H1 (cell line): Measurements from ENCODE around the gene ZGRF1. TPM values are rescaled to one million over a fixed set of nuclear protein-coding genes. Genes with fewer than 3 reads are reported as not detected.

ENCODE experiments used
- CTCF ChIA-PET: fragments of 300-600 bp; sonication (Branson Sonifier 250); formaldehyde crosslinking; loops from one replicate; lab custom pipeline; 2021; ENCODE audit not compliant: partially characterized antibody; lab: Charles Lee
- POLR2A ChIA-PET: fragments of 300-600 bp; sonication (Branson Sonifier 250); formaldehyde crosslinking; loops from one replicate; lab custom pipeline; 2021; ENCODE audit warnings: inconsistent platforms; ENCODE audit not compliant: partially characterized antibody; lab: Charles Lee
- DNase-seq, 2 experiments: peaks; one replicate each; pipeline versions ENCODE4 v3.0.0 to v3.0.0-alpha.2; 2010 to 2022; ENCODE audit warnings: low spot score in 2 of 2, low read depth in 1 of 2, mixed read lengths in 1 of 2
- FAIRE-seq: peaks from 2 replicates; lab custom pipeline; 2011; peaks lifted over from hg19 to GRCh38; lab: Jason Lieb, UNC
- H2AFZ ChIP-seq: 2 replicates; pipeline ENCODE4 v1.8.1; 2012; ENCODE audit warnings: low read length, inconsistent platforms
- H2AK5ac ChIP-seq: 2 replicates; pipeline ENCODE4 v1.6.1; 2013; ENCODE audit warnings: low read depth, low read length
- H2BK120ac ChIP-seq: replicated peaks from 2 replicates; pipeline ENCODE3; 2013; ENCODE audit warnings: low read depth, low read length, inconsistent platforms
- H2BK12ac ChIP-seq: 2 replicates; pipeline ENCODE4 v1.6.1; 2013; ENCODE audit warnings: low read depth, low read length
- H2BK15ac ChIP-seq: 2 replicates; pipeline ENCODE4 v1.6.1; 2013; ENCODE audit warnings: low read length
- H2BK20ac ChIP-seq: 2 replicates; pipeline ENCODE4 v1.6.1; 2013; ENCODE audit warnings: low read length
- H2BK5ac ChIP-seq: 2 replicates; pipeline ENCODE4 v1.6.1; 2013; ENCODE audit warnings: low read depth, low read length
- H3K14ac ChIP-seq: 2 replicates; pipeline ENCODE4 v1.6.1; 2013; ENCODE audit warnings: inconsistent platforms; ENCODE audit not compliant: insufficient read length
- H3K18ac ChIP-seq: 2 replicates; pipeline ENCODE4 v1.6.1; 2013; ENCODE audit warnings: low read length; ENCODE audit errors: extremely low read depth
- H3K23ac ChIP-seq: 2 replicates; pipeline ENCODE4 v1.6.1; 2013; ENCODE audit warnings: inconsistent platforms; ENCODE audit not compliant: insufficient read length
- H3K23me2 ChIP-seq: 2 replicates; pipeline ENCODE4 v1.6.1; 2013; ENCODE audit warnings: low read depth, low read length
- H3K27ac ChIP-seq: 2 replicates; pipeline ENCODE4 v1.6.1; 2011; ENCODE audit warnings: low read depth, low read length, inconsistent platforms
- H3K27me3 ChIP-seq, 4 experiments: replicated peaks in 1 of 4; 1 replicate in 1 of 4; 2 replicates in 3 of 4; pipeline versions ENCODE4 v1.6.1 to v1.8.1; 2011 to 2013; ENCODE audit warnings: low read length in 3 of 4, mild to moderate bottlenecking in 3 of 4, inconsistent platforms in 2 of 4, mixed read lengths in 2 of 4, moderate library complexity in 1 of 4; ENCODE audit not compliant: control insufficient read depth in 3 of 4, insufficient read depth in 3 of 4; ENCODE audit errors: extremely low read depth in 1 of 4
- H3K36me3 ChIP-seq, 4 experiments: 2 replicates each; pipeline versions ENCODE4 v1.6.1 to v1.8.1; 2011 to 2013; ENCODE audit warnings: mild to moderate bottlenecking in 4 of 4, low read length in 3 of 4, moderate library complexity in 2 of 4, control low read depth in 1 of 4, inconsistent platforms in 1 of 4; ENCODE audit not compliant: insufficient read depth in 4 of 4, control insufficient read depth in 2 of 4
- H3K4ac ChIP-seq: replicated peaks from 2 replicates; pipeline ENCODE3; 2013; ENCODE audit warnings: low read length, low read depth, mixed read lengths, inconsistent platforms; ENCODE audit not compliant: insufficient read length
- H3K4me1 ChIP-seq, 4 experiments: replicated peaks in 1 of 4; 1 replicate in 1 of 4; 2 replicates in 3 of 4; pipeline versions ENCODE4 v1.6.1 to v1.8.1; 2011 to 2013; ENCODE audit warnings: low read length in 3 of 4, inconsistent platforms in 2 of 4, mixed read lengths in 1 of 4; ENCODE audit not compliant: insufficient read depth in 4 of 4, control insufficient read depth in 3 of 4
- H3K4me2 ChIP-seq, 2 experiments: 2 replicates each; pipeline versions ENCODE4 v1.6.1 to v1.8.1; 2011 to 2013; ENCODE audit warnings: low read depth in 2 of 2, low read length in 2 of 2, control low read depth in 1 of 2, inconsistent platforms in 1 of 2, mild to moderate bottlenecking in 1 of 2; ENCODE audit not compliant: insufficient read depth in 1 of 2
- H3K4me3 ChIP-seq, 4 experiments: fragments of 200-600, 300-600 bp in 1 of 4; sonication (generic), shearing (Covaris generic), sonication (Bioruptor Twin) in 1 of 4; 2 replicates each; pipeline versions ENCODE4 v1.5.1 to v1.8.1; 2011 to 2016; ENCODE audit warnings: low read length in 4 of 4, low read depth in 3 of 4, control low read depth in 2 of 4, inconsistent platforms in 2 of 4, mild to moderate bottlenecking in 2 of 4, mixed read lengths in 1 of 4, moderate library complexity in 1 of 4; ENCODE audit not compliant: insufficient read depth in 2 of 4; ENCODE audit errors: extremely low read depth in 1 of 4
- H3K56ac ChIP-seq: replicated peaks from 2 replicates; pipeline ENCODE3; 2013; ENCODE audit warnings: low read depth, mild to moderate bottlenecking, mixed read lengths, low read length, inconsistent platforms; ENCODE audit not compliant: insufficient read length
- H3K79me1 ChIP-seq: 2 replicates; pipeline ENCODE4 v1.6.1; 2013; ENCODE audit warnings: low read depth, low read length, control low read depth
- H3K79me2 ChIP-seq, 2 experiments: 2 replicates each; pipeline versions ENCODE4 v1.6.1 to v1.8.1; 2012 to 2013; ENCODE audit warnings: low read length in 2 of 2, mild to moderate bottlenecking in 2 of 2, inconsistent platforms in 1 of 2; ENCODE audit not compliant: insufficient read depth in 2 of 2, control insufficient read depth in 1 of 2
- H3K9ac ChIP-seq, 4 experiments: replicated peaks in 1 of 4; 1 replicate in 1 of 4; 2 replicates in 3 of 4; pipeline versions ENCODE4 v1.6.1 to v1.8.1; 2011 to 2013; ENCODE audit warnings: low read depth in 3 of 4, low read length in 3 of 4, control low read depth in 2 of 4, mild to moderate bottlenecking in 2 of 4, moderate library complexity in 2 of 4, inconsistent platforms in 1 of 4; ENCODE audit errors: extremely low read depth in 1 of 4
- H3K9me3 ChIP-seq, 2 experiments: 2 replicates each; pipeline versions ENCODE4 v1.6.1 to v1.8.1; 2012 to 2013; ENCODE audit warnings: mild to moderate bottlenecking in 2 of 2, moderate library complexity in 2 of 2, control low read depth in 1 of 2, inconsistent platforms in 1 of 2, low read depth in 1 of 2, low read length in 1 of 2, mixed read lengths in 1 of 2; ENCODE audit not compliant: insufficient read depth in 2 of 2
- H4K20me1 ChIP-seq, 2 experiments: replicated peaks in 1 of 2; 2 replicates each; pipeline versions ENCODE3 to v1.8.1; 2011 to 2013; ENCODE audit warnings: inconsistent platforms in 2 of 2, low read length in 2 of 2, mild to moderate bottlenecking in 1 of 2; ENCODE audit not compliant: insufficient read depth in 2 of 2, control insufficient read depth in 1 of 2
- H4K5ac ChIP-seq: 2 replicates; pipeline ENCODE4 v1.6.1; 2013; ENCODE audit warnings: low read length, low read depth, mixed read lengths, inconsistent platforms; ENCODE audit not compliant: insufficient read length
- H4K8ac ChIP-seq: 2 replicates; pipeline ENCODE4 v1.8.0; 2013; ENCODE audit warnings: mild to moderate bottlenecking, moderate library complexity, low read length, inconsistent platforms; ENCODE audit not compliant: insufficient read depth; ENCODE audit errors: extremely low read depth
- H4K91ac ChIP-seq: replicated peaks from 2 replicates; pipeline ENCODE3; 2013; ENCODE audit warnings: low read length, mixed read lengths, inconsistent platforms; ENCODE audit not compliant: insufficient read length
- FOSL1 ChIP-seq: IDR thresholded peaks from 2 replicates; pipeline ENCODE4 v1.6.1; 2011; ENCODE audit warnings: mild to moderate bottlenecking, low read depth, low read length, moderate library complexity; ENCODE audit not compliant: insufficient read depth
- JUND ChIP-seq: IDR thresholded peaks from 2 replicates; pipeline ENCODE4 v1.6.1; 2011; ENCODE audit warnings: mild to moderate bottlenecking, improper control_type of control experiment, low read length
- SP1 ChIP-seq: IDR thresholded peaks from 2 replicates; pipeline ENCODE4 v1.6.1; 2011; ENCODE audit warnings: low read depth, low read length
- TAF7 ChIP-seq: optimal IDR thresholded peaks from 2 replicates; pipeline ENCODE3; 2011; ENCODE audit warnings: low read depth, mild to moderate bottlenecking, inconsistent platforms, low read length, moderate library complexity, borderline replicate concordance
- TEAD4 ChIP-seq: IDR thresholded peaks from 2 replicates; pipeline ENCODE4 v1.6.1; 2012; ENCODE audit warnings: low read depth, low read length, inconsistent platforms, mixed read lengths
- WGBS, 2 experiments: shearing (Covaris generic) in 1 of 2; methylation state at CpG; one replicate each; pipeline versions ENCODE4 v1.1.6 to v1.1.7; 2013 to 2015; ENCODE audit warnings: low lambda C conversion rate in 2 of 2, mixed read lengths in 2 of 2, inconsistent platforms in 1 of 2, low coverage in 1 of 2, missing lambda C conversion rate in 1 of 2; ENCODE audit not compliant: insufficient replicate concordance in 2 of 2, insufficient coverage in 1 of 2, insufficient read length in 1 of 2; ENCODE audit errors: extremely low coverage in 1 of 2, missing lambda C conversion rate in 1 of 2; 5-methylcytosine and 5-hydroxymethylcytosine counted together
- polyA plus RNA-seq, 7 experiments: library from polyadenylated mRNA; depleted of rRNA in 3 of 7; stranded (reverse) in 5 of 7; unstranded in 2 of 7; fragments of >200 nt in 5 of 7; fragments of 200-250 nt in 2 of 7; gene quantifications; 1 replicate in 5 of 7; 2 replicates in 1 of 7; 4 replicates in 1 of 7; pipeline versions ENCODE4 v1.2.1 to v1.2.3, GENCODE V29; 2011 to 2013; ENCODE audit warnings: missing spikeins in 2 of 7, mixed read lengths in 2 of 7
- total RNA-seq: library from RNA; stranded (reverse); fragmentation: NEBNext Ultra II Directional; extraction: Animal tissue kit (Norgen Biotek cat#: 25700); gene quantifications from 2 replicates; pipeline ENCODE4 v1.2.1, GENCODE V29; 2021
- TF ChIP-seq, protein P1 (sequence below): IDR thresholded peaks from 2 replicates; pipeline ENCODE4 v1.6.1; 2011; ENCODE audit warnings: low read depth, mild to moderate bottlenecking, low read length; ENCODE audit not compliant: insufficient read depth

The ZGRF1 gene
- total and polyA plus RNA-seq, 2 of the 8 experiments (the other 6 are each of a cell fraction or from before 2014, with no cell fraction given), result 12.0 to 44.6 TPM

- Histone ChIP-seq H3K14ac (no peak overlapping the region), H3K9me3 (no peaks in the 10 kb centered on the region), H3K4me1 (peaks cover 0 to 3% (median 0%) of the 10 kb centered on the region in 4 experiments; a peak in 3 of 7 replicates), H3K4me3 (no peak overlapping the region), H3K27ac (no peak overlapping the region), H3K79me2 (no peaks in the 10 kb centered on the region), H4K5ac (no peak overlapping the region), H3K36me3 (no peaks in the 10 kb centered on the region), H2BK12ac (peak overlapping the region; percentile 80; the same call in 1 of the 2 replicates), H3K79me1 (no peaks in the 10 kb centered on the region), H2BK120ac (no peak overlapping the region), H3K9ac (no peak overlapping the region), H3K18ac (no peak overlapping the region; the same call in 1 of the 2 replicates), H3K4ac (no peak overlapping the region), H2AFZ (no peak overlapping the region; the same call in 1 of the 2 replicates), H2BK20ac (no peak overlapping the region), H4K20me1 (no peaks in the 10 kb centered on the region)
- DNase-seq (no peak), FAIRE-seq (no peak)
- CTCF ChIA-PET, result interaction anchor here (0.6 to 4.7 kb wide), 12 partner anchors 8 to 84 kb away, joined by 3 to 19 read pairs (median 3); partner anchors contain the start of genes LARP7 and ZGRF1
- TF ChIP-seq, protein P1, sequence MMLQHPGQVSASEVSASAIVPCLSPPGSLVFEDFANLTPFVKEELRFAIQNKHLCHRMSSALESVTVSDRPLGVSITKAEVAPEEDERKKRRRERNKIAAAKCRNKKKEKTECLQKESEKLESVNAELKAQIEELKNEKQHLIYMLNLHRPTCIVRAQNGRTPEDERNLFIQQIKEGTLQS, result no peak
- TF ChIP-seq FOSL1 (no peak), SP1 (no peak), TAF7 (no peak), JUND (no peak), TEAD4 (no peak)
- TF ChIP-seq, all 59 proteins: peak for 0
- no peaks in the 10 kb centered on the region for H3K27me3 ChIP-seq
- no peak overlapping the region for H3K23ac ChIP-seq
- 88% methylated on average over 2 of the region's 2 CpGs; no CpG with 5 or more reads in 1 of the 2 experiments for WGBS, 2 experiments
- 0 out of 2 replicates have a peak overlapping the region, but pooled peaks have one; percentile 81 for H2BK15ac ChIP-seq
- no peaks in the 10 kb centered on the region for H3K23me2 ChIP-seq
- 0 out of 2 replicates have a peak overlapping the region, but pooled peaks have one; percentile 75 for H2AK5ac ChIP-seq
- no peak overlapping the region for H3K4me2 ChIP-seq
- H2BK5ac ChIP-seq, result peak overlapping the region; percentile 56; the same call in 1 of the 2 replicates
- H4K91ac ChIP-seq, result no peak overlapping the region
- no peak overlapping the region for H4K8ac ChIP-seq
- no peak overlapping the region for H3K56ac ChIP-seq
- POLR2A ChIA-PET, result interaction anchor here (0.7 to 2.5 kb wide), 7 partner anchors 12 to 34 kb away, joined by 3 to 20 read pairs (median 4); no protein-coding TSS in a partner anchor
Observed at GRCh38 chr4:112680996-112681395, 44.3 kb upstream of the ZGRF1 start.
